HEK293 (cell line): ENCODE data around the gene TCERG1L.

Source experiments
- CTCF ChIA-PET: fragments of 350-600 bp; formaldehyde crosslinking; extraction: SDS; loops from one replicate; lab custom pipeline; 2021; ENCODE audit warnings: antibody characterized with exemption; lab: Yijun Ruan, JAX
- POLR2A ChIA-PET: fragments of 300-600 bp; formaldehyde crosslinking; extraction: SDS; loops from one replicate; lab custom pipeline; 2020; ENCODE audit warnings: antibody characterized with exemption, inconsistent platforms; lab: Yijun Ruan, JAX
- H3K27ac ChIP-seq: fragments of 200-500 bp; sonication (Bioruptor generic); 2 replicates; pipeline ENCODE4 v1.5.1; 2014; ENCODE audit warnings: low read depth, low read length, control low read depth, inconsistent platforms; ENCODE audit errors: extremely low read depth
- H3K36me3 ChIP-seq, 2 experiments: fragments of 200-500 bp in 1 of 2; sonication (Bioruptor generic) in 1 of 2; 1 replicate in 1 of 2; 2 replicates in 1 of 2; pipeline ENCODE4 v1.5.1; 2014 to 2017; ENCODE audit warnings: inconsistent platforms in 2 of 2, low read length in 2 of 2; ENCODE audit not compliant: control insufficient read depth in 2 of 2, insufficient read depth in 1 of 2
- H3K4me1 ChIP-seq: fragments of 200-500 bp; sonication (Bioruptor generic); 2 replicates; pipeline ENCODE4 v1.5.1; 2014; ENCODE audit warnings: mild to moderate bottlenecking, low read length, inconsistent platforms; ENCODE audit not compliant: control insufficient read depth, insufficient read depth
- H3K4me3 ChIP-seq: 2 replicates; pipeline ENCODE4 v1.5.1; 2011; ENCODE audit warnings: low read depth, mild to moderate bottlenecking, control low read depth, low read length, moderate library complexity
- H3K9me3 ChIP-seq: fragments of 200-500 bp; sonication (Bioruptor generic); 2 replicates; pipeline ENCODE4 v1.5.1; 2014; ENCODE audit warnings: low read depth, low read length, inconsistent platforms; ENCODE audit not compliant: control insufficient read depth, insufficient read depth
- BCL11A ChIP-seq: fragments of 450-650 bp; formaldehyde crosslinking; IDR thresholded peaks from 2 replicates; pipeline ENCODE4 v1.5.1; 2016; ENCODE audit warnings: low read depth, missing biosample characterization, missing genetic modification characterization
- BCL6B ChIP-seq: fragments of 450-650 bp; formaldehyde crosslinking; IDR thresholded peaks from 2 replicates; pipeline ENCODE4 v1.5.1; 2017; ENCODE audit warnings: missing biosample characterization, missing genetic modification characterization
- EGR2 ChIP-seq: fragments of 450-650 bp; formaldehyde crosslinking; IDR thresholded peaks from 2 replicates; pipeline ENCODE4 v1.5.1; 2016; ENCODE audit warnings: low read depth, missing biosample characterization, missing genetic modification characterization
- KLF9 ChIP-seq: fragments of 450-650 bp; formaldehyde crosslinking; IDR thresholded peaks from 2 replicates; pipeline ENCODE4 v1.5.1; 2016; ENCODE audit warnings: missing biosample characterization, missing genetic modification characterization, low read depth
- MYNN ChIP-seq: fragments of 450-650 bp; formaldehyde crosslinking; IDR thresholded peaks from 2 replicates; pipeline ENCODE4 v1.5.1; 2016; ENCODE audit warnings: missing biosample characterization, missing genetic modification characterization, borderline replicate concordance
- PRDM4 ChIP-seq: fragments of 450-650 bp; formaldehyde crosslinking; IDR thresholded peaks from 2 replicates; pipeline ENCODE4 v1.5.1; 2017; ENCODE audit warnings: missing biosample characterization, missing genetic modification characterization
- SALL2 ChIP-seq: fragments of 450-650 bp; formaldehyde crosslinking; IDR thresholded peaks from 2 replicates; pipeline ENCODE4 v1.5.0; 2017; ENCODE audit warnings: missing biosample characterization, mild to moderate bottlenecking, missing genetic modification characterization, borderline replicate concordance
- ZEB2 ChIP-seq: fragments of 450-650 bp; formaldehyde crosslinking; IDR thresholded peaks from 2 replicates; pipeline ENCODE4 v1.5.1; 2016; ENCODE audit warnings: missing biosample characterization, missing genetic modification characterization
- ZNF114 ChIP-seq: fragments of 450-650 bp; formaldehyde crosslinking; IDR thresholded peaks from 2 replicates; pipeline ENCODE4 v1.5.0; 2017; ENCODE audit warnings: missing biosample characterization, missing genetic modification characterization
- ZNF133 ChIP-seq: fragments of 450-650 bp; formaldehyde crosslinking; IDR thresholded peaks from 2 replicates; pipeline ENCODE4 v1.5.1; 2016; ENCODE audit warnings: missing biosample characterization, missing genetic modification characterization
- ZNF157 ChIP-seq: fragments of 450-650 bp; formaldehyde crosslinking; IDR thresholded peaks from 2 replicates; pipeline ENCODE4 v1.5.1; 2016; ENCODE audit warnings: missing biosample characterization, missing genetic modification characterization
- ZNF175 ChIP-seq: fragments of 450-650 bp; formaldehyde crosslinking; IDR thresholded peaks from 2 replicates; pipeline ENCODE4 v1.5.1; 2016; ENCODE audit warnings: missing biosample characterization, missing genetic modification characterization
- ZNF19 ChIP-seq: fragments of 450-650 bp; formaldehyde crosslinking; IDR thresholded peaks from 2 replicates; pipeline ENCODE4; 2016; ENCODE audit warnings: missing biosample characterization, missing genetic modification characterization, low read depth
- ZNF221 ChIP-seq: fragments of 450-650 bp; formaldehyde crosslinking; IDR thresholded peaks from 2 replicates; pipeline ENCODE4 v1.5.1; 2017; ENCODE audit warnings: missing biosample characterization, missing genetic modification characterization, borderline replicate concordance
- ZNF335 ChIP-seq: fragments of 450-650 bp; formaldehyde crosslinking; conservative IDR thresholded peaks from 2 replicates; pipeline ENCODE4 v1.5.1; 2016; ENCODE audit warnings: missing biosample characterization, missing genetic modification characterization
- ZNF404 ChIP-seq: fragments of 450-650 bp; formaldehyde crosslinking; IDR thresholded peaks from 2 replicates; pipeline ENCODE4 v1.5.1; 2017; ENCODE audit warnings: missing biosample characterization, missing genetic modification characterization
- ZNF558 ChIP-seq: fragments of 450-650 bp; formaldehyde crosslinking; IDR thresholded peaks from 2 replicates; pipeline ENCODE4 v1.5.1; 2016; ENCODE audit warnings: missing biosample characterization, missing genetic modification characterization
- ZNF585B ChIP-seq: fragments of 450-650 bp; formaldehyde crosslinking; IDR thresholded peaks from 2 replicates; pipeline ENCODE4 v1.5.1; 2016; ENCODE audit warnings: missing biosample characterization, missing genetic modification characterization
- ZNF670 ChIP-seq: fragments of 450-650 bp; formaldehyde crosslinking; IDR thresholded peaks from 2 replicates; pipeline ENCODE4 v1.5.1; 2016; ENCODE audit warnings: missing biosample characterization, missing genetic modification characterization, low read depth
- ZNF792 ChIP-seq: fragments of 450-650 bp; formaldehyde crosslinking; IDR thresholded peaks from 2 replicates; pipeline ENCODE4 v1.5.1; 2016; ENCODE audit warnings: missing biosample characterization, missing genetic modification characterization
- TF ChIP-seq, protein P1 (sequence below): fragments of 450-650 bp; formaldehyde crosslinking; optimal IDR thresholded peaks from 2 replicates; pipeline ENCODE3; 2016; ENCODE audit warnings: missing biosample characterization, mild to moderate bottlenecking, missing genetic modification characterization

TCERG1L gene

DNA sequence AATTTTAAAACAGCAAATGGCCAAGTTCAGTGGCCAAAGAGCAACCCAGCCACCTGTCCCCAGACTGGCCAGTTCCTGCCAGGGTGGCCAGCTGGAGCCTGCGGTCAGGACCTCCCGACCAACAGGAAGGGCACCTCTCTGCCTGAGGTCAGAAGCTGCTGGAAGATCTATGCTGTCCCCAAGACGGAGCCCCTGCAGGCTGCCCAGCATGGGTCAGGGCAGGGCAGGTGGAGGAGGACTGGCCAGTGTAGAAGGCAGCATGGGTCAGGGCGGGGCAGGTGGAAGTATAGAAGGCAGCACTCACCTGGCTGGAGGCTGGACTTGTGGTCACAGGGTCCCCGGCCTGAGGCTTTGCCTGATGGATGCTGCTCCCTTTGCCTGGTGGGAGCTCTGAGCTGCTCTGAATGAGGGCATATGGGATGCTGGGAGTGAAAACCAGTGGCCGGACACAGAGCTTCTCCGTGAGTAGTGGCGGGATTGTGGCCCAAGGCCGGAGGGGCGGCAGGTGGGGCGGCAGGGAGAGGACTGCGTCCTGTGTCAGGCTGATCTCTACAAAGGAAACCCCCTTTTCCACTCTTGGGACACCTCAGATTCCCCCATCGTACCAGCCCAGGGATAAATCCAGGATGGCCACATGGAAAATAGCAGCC lies 229.2 kb downstream of the TCERG1L start:
- ChIA-PET CTCF (no interaction called here), POLR2A (no interaction called here)
- H3K9me3 ChIP-seq: no peaks in the 10 kb centered on the region
- H3K36me3 ChIP-seq: no peaks in the 10 kb centered on the region
- no peaks in the 10 kb centered on the region for H3K4me1 ChIP-seq
- no peak overlapping the region for H3K4me3 ChIP-seq
- H3K27ac ChIP-seq: no peak overlapping the region
- TF ChIP-seq ZNF175 (no peak), BCL11A (tag by site-specific recombination) (no peak), ZNF792 (no peak), ZEB2 (tag by site-specific recombination) (no peak), ZNF670 (no peak), ZNF133 (tag by site-specific recombination) (no peak), ZNF19 (tag by site-specific recombination) (no peak), KLF9 (tag by site-specific recombination) (no peak), ZNF157 (tag by site-specific recombination) (no peak), BCL6B (tag by site-specific recombination) (no peak), EGR2 (tag by site-specific recombination) (no peak), ZNF558 (tag by site-specific recombination) (no peak), ZNF221 (tag by site-specific recombination) (no peak), ZNF114 (tag by site-specific recombination) (no peak), ZNF585B (tag by site-specific recombination) (no peak), ZNF335 (tag by site-specific recombination) (no peak), PRDM4 (tag by site-specific recombination) (no peak), MYNN (tag by site-specific recombination) (no peak), SALL2 (no peak)
- TF ChIP-seq, protein P1, sequence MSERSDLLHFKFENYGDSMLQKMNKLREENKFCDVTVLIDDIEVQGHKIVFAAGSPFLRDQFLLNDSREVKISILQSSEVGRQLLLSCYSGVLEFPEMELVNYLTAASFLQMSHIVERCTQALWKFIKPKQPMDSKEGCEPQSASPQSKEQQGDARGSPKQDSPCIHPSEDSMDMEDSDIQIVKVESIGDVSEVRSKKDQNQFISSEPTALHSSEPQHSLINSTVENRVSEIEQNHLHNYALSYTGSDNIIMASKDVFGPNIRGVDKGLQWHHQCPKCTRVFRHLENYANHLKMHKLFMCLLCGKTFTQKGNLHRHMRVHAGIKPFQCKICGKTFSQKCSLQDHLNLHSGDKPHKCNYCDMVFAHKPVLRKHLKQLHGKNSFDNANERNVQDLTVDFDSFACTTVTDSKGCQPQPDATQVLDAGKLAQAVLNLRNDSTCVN: no peak

DNA sequence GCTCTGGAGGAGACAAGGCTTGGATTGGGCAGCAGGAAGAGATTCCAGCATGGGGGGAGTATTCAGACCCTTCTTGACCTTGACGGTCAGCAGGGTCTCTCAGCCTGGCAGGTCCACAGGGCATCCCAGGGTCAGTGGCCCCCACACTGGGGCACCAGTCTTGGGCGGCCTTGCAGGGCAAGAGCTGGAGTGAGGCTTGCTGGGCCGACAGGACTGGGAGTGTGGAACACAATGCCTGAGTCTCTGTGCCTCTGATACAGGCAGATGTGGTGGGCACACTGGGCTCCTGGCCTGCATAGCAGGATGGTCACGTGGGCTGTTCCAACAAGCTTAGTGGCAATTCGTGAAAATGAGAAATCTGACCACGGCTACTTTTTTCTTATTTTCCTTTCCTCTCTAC lies 229.7 kb downstream of the TCERG1L start:
- H3K36me3 ChIP-seq: no peaks in the 10 kb centered on the region
- H3K9me3 ChIP-seq: no peaks in the 10 kb centered on the region
- CTCF ChIA-PET: interaction anchor here (0.6 kb wide), 1 partner anchor 374 kb away, joined by 3 read pairs; no protein-coding TSS in a partner anchor
- TF ChIP-seq ZNF404 (tag by site-specific recombination): no peak
- TF ChIP-seq, all 188 proteins: peak for 0
- POLR2A ChIA-PET: no interaction called here
- Histone ChIP-seq H3K4me1 (no peaks in the 10 kb centered on the region), H3K27ac (no peak overlapping the region), H3K4me3 (no peak overlapping the region)
